ENCODE data around the gene EFNA2.

GRCh38 chr19:1324249-1324805 is 38.7 kb downstream of the EFNA2 start:
- TF ChIP-seq TAF1 (IDR thresholded peaks at IDR 0.05; ENCODE audit: borderline replicate concordance, low read depth, low read length) = no peak
- no peak for TF ChIP-seq POLR2A (IDR thresholded peaks at IDR 0.05; ENCODE audit: low read depth, low read length)
- no peak for TF ChIP-seq POLR2AphosphoS5 (IDR thresholded peaks at IDR 0.05; ENCODE audit: low read depth, low read length)

All from GM12892 (cell line).